ENCODE results near the gene DOCK1.

DNA sequence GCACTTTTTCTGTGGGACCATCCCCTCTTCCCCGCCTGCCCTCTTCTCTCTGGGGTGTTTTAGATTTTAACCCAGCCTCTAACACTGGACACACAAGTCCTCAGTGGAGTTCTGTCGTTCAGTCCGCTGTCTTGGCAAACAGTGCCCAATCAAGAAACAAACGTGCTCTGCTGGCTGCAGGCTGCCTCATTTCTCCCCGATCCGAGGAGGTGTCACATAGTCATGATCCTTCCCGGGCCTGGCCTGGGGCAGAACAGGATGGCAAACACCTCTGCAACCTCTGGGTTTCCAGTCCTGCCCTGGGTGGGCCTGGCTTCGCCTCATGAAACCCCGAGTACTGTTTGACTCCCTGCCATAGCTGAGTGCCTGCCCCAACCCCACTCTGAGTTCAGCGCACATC is 402.1 kb downstream of the DOCK1 start:
- TF ChIP-seq POLR2AphosphoS5 (IDR thresholded peaks at IDR 0.05; ENCODE audit: low read depth, low read length) (no peak), TAF1 (IDR thresholded peaks at IDR 0.05; ENCODE audit: low read depth, low read length) (no peak), POLR2A (IDR thresholded peaks at IDR 0.05; ENCODE audit: low read depth, low read length) (no peak), POU2F2 (IDR thresholded peaks at IDR 0.05; ENCODE audit: low read depth, low read length) (no peak), PAX5 (IDR thresholded peaks at IDR 0.05; ENCODE audit: insufficient read depth, low read length, severe bottlenecking) (no peak)

All from GM12891 (cell line).